CD4-positive, alpha-beta T cell treated with Interleukin-15 for 4 hours (primary cell): Measurements from ENCODE around the gene KIRREL1.

Source experiments
- DNase-seq: peaks from one replicate; pipeline ENCODE4 v3.0.0-alpha.2; 2020; ENCODE audit warnings: low spot score

Gene KIRREL1

GRCh38 chr1:157975228-157975950 lies 18.1 kb upstream of the KIRREL1 start:
- DNase-seq, result no peak

GRCh38 chr1:157976888-157977287 lies 16.6 kb upstream of the KIRREL1 start:
- DNase-seq, result no peak

GRCh38 chr1:157978586-157979403 lies 14.7 kb upstream of the KIRREL1 start:
- no peak for DNase-seq

- DNase-seq, result no peak
Measured at GRCh38 chr1:157982136-157982535, 11.3 kb upstream of the KIRREL1 start.

- no peak for DNase-seq
Measured at GRCh38 chr1:157983787-157984186, 9.7 kb upstream of the KIRREL1 start.

- DNase-seq, result no peak
Measured at GRCh38 chr1:157984469-157984868, 9.0 kb upstream of the KIRREL1 start.

GRCh38 chr1:157985473-157985872 lies 8.0 kb upstream of the KIRREL1 start:
- DNase-seq, result no peak

- no peak for DNase-seq
Measured at GRCh38 chr1:157988002-157988401, 5.4 kb upstream of the KIRREL1 start.

- peak; percentile 13 for DNase-seq
Measured at GRCh38 chr1:157992031-157992832, 1.2 kb upstream of the KIRREL1 start.

GRCh38 chr1:157992833-157993146 lies 655 bp upstream of the KIRREL1 start:
- no peak for DNase-seq

- no peak for DNase-seq
Measured at GRCh38 chr1:157993918-157994605, 617 bp downstream of the KIRREL1 start.

- no peak for DNase-seq
Measured at GRCh38 chr1:157994704-157995582, 1.5 kb downstream of the KIRREL1 start.

- DNase-seq, result no peak
Measured at GRCh38 chr1:157995583-157996169, 2.2 kb downstream of the KIRREL1 start.

- no peak for DNase-seq
Measured at GRCh38 chr1:157996433-157996832, 3.0 kb downstream of the KIRREL1 start.

- no peak for DNase-seq
Measured at GRCh38 chr1:158000507-158000906, 7.1 kb downstream of the KIRREL1 start.

GRCh38 chr1:158002022-158002630 lies 8.7 kb downstream of the KIRREL1 start:
- DNase-seq, result no peak

GRCh38 chr1:158002631-158003405 lies 9.4 kb downstream of the KIRREL1 start:
- no peak for DNase-seq

GRCh38 chr1:158003406-158003800 lies 10.0 kb downstream of the KIRREL1 start:
- DNase-seq, result no peak

GRCh38 chr1:158005224-158005623 lies 11.8 kb downstream of the KIRREL1 start:
- no peak for DNase-seq

GRCh38 chr1:158007180-158007579 lies 13.7 kb downstream of the KIRREL1 start:
- no peak for DNase-seq
